ENCODE measurements around the gene TMEM267.

DNA sequence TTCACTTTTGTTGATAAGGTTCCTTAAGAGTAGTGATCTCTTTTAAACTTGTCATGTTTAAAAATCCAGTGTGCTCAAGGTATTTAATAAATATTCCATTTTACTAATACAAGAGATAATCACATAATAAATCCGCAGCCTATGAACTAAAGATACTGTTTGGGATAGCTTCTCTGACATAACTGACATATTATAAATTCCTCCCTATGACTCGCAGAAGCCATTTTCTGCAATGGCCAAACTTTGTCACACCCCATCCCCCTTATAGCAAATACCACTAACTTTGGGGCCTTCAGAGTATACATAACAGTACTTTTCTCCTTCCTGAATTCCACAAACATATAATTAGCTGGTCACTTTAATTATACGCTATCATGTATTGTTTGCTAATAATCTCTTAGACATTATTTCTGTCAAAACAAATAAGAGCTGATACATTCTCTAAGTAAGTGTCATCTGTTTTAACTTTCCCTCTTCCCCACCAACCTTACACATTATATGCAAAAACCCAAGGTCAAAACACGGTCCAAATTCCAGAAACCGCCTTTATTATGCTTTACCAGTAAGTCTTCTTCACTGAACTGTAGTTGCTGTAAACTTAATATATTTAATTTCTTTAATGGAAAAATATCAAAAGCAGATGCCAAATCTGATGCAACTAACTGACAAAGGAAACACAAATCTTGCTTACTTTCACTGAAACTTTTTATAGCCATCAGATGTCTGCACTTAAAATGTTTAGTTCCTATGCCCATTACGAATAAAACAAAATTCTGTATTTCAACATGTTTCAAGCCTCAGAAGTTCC lies 971 bp downstream of the TMEM267 start:
- TF ChIP-seq, protein P1, sequence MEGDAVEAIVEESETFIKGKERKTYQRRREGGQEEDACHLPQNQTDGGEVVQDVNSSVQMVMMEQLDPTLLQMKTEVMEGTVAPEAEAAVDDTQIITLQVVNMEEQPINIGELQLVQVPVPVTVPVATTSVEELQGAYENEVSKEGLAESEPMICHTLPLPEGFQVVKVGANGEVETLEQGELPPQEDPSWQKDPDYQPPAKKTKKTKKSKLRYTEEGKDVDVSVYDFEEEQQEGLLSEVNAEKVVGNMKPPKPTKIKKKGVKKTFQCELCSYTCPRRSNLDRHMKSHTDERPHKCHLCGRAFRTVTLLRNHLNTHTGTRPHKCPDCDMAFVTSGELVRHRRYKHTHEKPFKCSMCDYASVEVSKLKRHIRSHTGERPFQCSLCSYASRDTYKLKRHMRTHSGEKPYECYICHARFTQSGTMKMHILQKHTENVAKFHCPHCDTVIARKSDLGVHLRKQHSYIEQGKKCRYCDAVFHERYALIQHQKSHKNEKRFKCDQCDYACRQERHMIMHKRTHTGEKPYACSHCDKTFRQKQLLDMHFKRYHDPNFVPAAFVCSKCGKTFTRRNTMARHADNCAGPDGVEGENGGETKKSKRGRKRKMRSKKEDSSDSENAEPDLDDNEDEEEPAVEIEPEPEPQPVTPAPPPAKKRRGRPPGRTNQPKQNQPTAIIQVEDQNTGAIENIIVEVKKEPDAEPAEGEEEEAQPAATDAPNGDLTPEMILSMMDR (IDR thresholded peaks at IDR 0.05) = no peak
- TF ChIP-seq POLR2A (IDR thresholded peaks at IDR 0.05; ENCODE audit: low read depth) = no peak
- TF ChIP-seq POLR2AphosphoS5 (IDR thresholded peaks at IDR 0.05) = no peak
- TF ChIP-seq EP300 (IDR thresholded peaks at IDR 0.05) = no peak

Measured in esophagus muscularis mucosa (tissue), 4 donors.